ENCODE measurements around the gene TRAF1. TPM values are rescaled to one million over a fixed set of nuclear protein-coding genes. Genes with fewer than 3 reads are reported as not detected.

The TRAF1 gene
- total RNA-seq, 1 experiment from 2014 or later, result 1.7 TPM

- Histone ChIP-seq H3K36me3 (ENCODE audit: control insufficient read depth in 1 of 2, insufficient read depth in 2 of 2, low read length in 2 of 2) (no peaks in the 10 kb centered on the region), H2AFZ (ENCODE audit: low read depth, low read length, poor library complexity, severe bottlenecking) (no peak overlapping the region), H3K9ac (ENCODE audit: low read length) (no peak overlapping the region), H3K79me2 (ENCODE audit: insufficient read depth, low read length) (no peaks in the 10 kb centered on the region), H3K9me3 (ENCODE audit: control insufficient read depth in 1 of 2, insufficient read depth in 1 of 2, low read depth in 1 of 2, low read length in 2 of 2) (no peaks in the 10 kb centered on the region), H3K4me1 (ENCODE audit: control insufficient read depth in 1 of 2, insufficient read depth in 2 of 2, low read length in 2 of 2) (no peaks in the 10 kb centered on the region), H3K27me3 (ENCODE audit: insufficient read depth, low read length) (no peaks in the 10 kb centered on the region), H4K20me1 (ENCODE audit: insufficient read depth) (no peaks in the 10 kb centered on the region), H3K4me2 (ENCODE audit: low read length) (no peak overlapping the region), H3K9me2 (ENCODE audit: insufficient read depth) (no peaks in the 10 kb centered on the region), H3K4me3 (replicated peaks in 1 of 2; ENCODE audit: low read depth in 1 of 2, low read length in 2 of 2) (no peak overlapping the region), H3K27ac (ENCODE audit: low read depth, low read length) (no peak overlapping the region)
- intact Hi-C loops (cut with micrococcal nuclease), result no loop called here
- BruUV-seq (replicated peaks), result no TSS peak
- TF ChIP-seq MAX (IDR thresholded peaks at IDR 0.05) (no peak), FOSL1 (IDR thresholded peaks at IDR 0.05; ENCODE audit: low read depth) (no peak), JUND (IDR thresholded peaks at IDR 0.05) (no peak), SRF (IDR thresholded peaks at IDR 0.05; ENCODE audit: low read depth) (no peak), CBX3 (IDR thresholded peaks at IDR 0.05; ENCODE audit: low read depth) (no peak), POLR2AphosphoS5 (IDR thresholded peaks at IDR 0.05; ENCODE audit: low read depth, low read length) (no peak), SIN3A (IDR thresholded peaks at IDR 0.05; ENCODE audit: low read depth) (no peak), TCF7L2 (IDR thresholded peaks at IDR 0.05; ENCODE audit: borderline replicate concordance, extremely low read depth, insufficient read depth, insufficient read length) (no peak), EZH2 (IDR thresholded peaks at IDR 0.05) (no peak), CEBPB (IDR thresholded peaks at IDR 0.05; ENCODE audit: low read depth) (no peak), ZBTB33 (IDR thresholded peaks at IDR 0.05; ENCODE audit: extremely low read depth, insufficient replicate concordance, low read length) (no peak), SP1 (IDR thresholded peaks at IDR 0.05; ENCODE audit: low read depth) (no peak), RAD21 (IDR thresholded peaks at IDR 0.05; ENCODE audit: low read depth) (no peak), ATF3 (IDR thresholded peaks at IDR 0.05) (no peak), POLR2A (IDR thresholded peaks at IDR 0.05; ENCODE audit: borderline replicate concordance, extremely low read depth, insufficient read depth, insufficient read length) (no peak), ELF1 (IDR thresholded peaks at IDR 0.05; ENCODE audit: borderline replicate concordance, low read depth) (no peak)
- DNase-seq (ENCODE audit: low read depth, low spot score), result no peak
- ATAC-seq, result no peak
- RAD21 ChIA-PET (ENCODE audit: low non-redundant PET in 1 of 2, low total read pairs in 2 of 2, uncharacterized antibody in 2 of 2, unreplicated experiment in 2 of 2), result no interaction called here
- CTCF ChIA-PET, result interaction anchor here (1.5 kb wide), 1 partner anchor 15 kb away, joined by 6 read pairs; no protein-coding TSS in a partner anchor
- POLR2A ChIA-PET, result no interaction called here
These were observed 39.4 kb upstream of the TRAF1 start for GRCh38 chr9:120966013-120966369.
